22Rv1 (cell line): ENCODE results near the gene GIT2.

Source experiments
- CTCF ChIP-seq: fragments of 450-650 bp; IDR thresholded peaks from 2 replicates; pipeline ENCODE4 v1.5.1; 2017; ENCODE audit warnings: mild to moderate bottlenecking
- ZFX ChIP-seq: fragments of 450-650 bp; IDR thresholded peaks from 2 replicates; pipeline ENCODE4 v1.6.1; 2017; ENCODE audit warnings: antibody characterized with exemption, borderline replicate concordance

DNA sequence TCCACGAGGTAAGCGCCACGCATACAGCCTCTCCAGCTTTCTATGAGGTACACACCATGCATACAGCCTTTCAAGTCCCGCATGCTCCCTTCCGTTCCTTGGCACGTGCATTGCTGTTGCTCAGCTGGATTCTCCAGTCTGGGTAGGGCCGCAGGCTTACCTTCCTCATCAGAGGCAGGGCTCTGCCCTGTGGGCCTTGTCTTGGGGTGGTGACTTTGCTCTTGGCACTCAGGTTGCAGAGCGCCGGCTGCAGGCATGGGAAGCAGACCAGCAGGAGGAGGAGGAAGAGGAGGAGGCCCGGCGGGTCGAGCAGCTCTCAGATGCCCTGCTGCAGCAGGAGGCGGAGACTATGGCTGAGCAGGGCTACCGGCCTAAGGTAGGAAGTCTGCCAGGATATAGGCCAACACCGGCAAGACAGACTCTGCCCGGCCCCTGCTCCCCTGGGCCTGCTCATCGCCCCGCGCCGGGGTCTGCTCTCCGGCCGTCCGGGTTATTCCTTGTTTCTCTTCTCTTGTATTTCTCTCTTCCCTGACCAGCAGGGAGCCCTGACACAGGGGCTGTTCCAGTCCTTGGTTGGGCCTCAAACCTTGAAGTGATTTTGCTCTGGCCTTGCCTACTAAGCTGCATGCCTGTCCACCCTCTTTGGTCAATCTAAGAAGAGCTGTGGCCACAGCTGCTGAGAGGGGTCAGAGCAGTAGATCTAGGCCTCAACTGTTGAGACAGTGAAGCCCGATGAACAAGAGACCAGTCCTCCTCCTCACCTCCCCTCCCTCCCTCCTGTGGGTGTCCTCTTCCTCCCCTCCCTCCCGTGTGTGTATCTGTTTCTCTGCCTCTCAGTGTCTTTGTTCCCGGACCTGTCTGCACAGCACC is 80.8 kb downstream of the GIT2 start:
- TF ChIP-seq CTCF (no peak), ZFX (no peak)
